ENCODE results near the gene AK6.

Gene AK6

DNA sequence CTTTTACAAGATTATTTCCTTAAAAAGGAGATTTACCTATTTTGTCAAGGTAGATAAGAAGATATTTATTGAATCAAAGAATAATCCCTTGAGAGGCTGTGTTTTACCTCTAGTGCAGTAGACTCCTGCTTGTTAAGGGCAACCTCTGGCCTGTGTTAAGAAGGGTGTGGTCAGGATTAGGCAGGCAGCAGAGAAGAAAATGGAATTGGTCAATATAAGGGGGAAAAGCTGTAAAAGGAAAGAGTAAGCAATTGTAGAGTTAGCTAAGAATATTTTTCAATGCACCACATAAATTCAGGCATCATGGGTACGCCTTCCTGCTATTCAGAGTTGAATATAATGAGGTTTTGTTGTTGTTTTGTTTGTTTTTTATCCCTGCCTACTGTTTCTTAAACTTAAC lies 43.0 kb downstream of the AK6 start:
- no peak for DNase-seq (ENCODE audit: low spot score in 2 of 2)
- Mint-ChIP-seq H3K36me3 (peaks cover 2% of the 10 kb centered on the region), H3K9me3 (no peaks in the 10 kb centered on the region), H3K27me3 (no peaks in the 10 kb centered on the region), H3K4me3 (no peak overlapping the region), H3K4me1 (peaks cover 2% of the 10 kb centered on the region), H3K27ac (peak overlapping the region; percentile 73)
- no peak for ATAC-seq (ENCODE audit: low read depth)

DNA sequence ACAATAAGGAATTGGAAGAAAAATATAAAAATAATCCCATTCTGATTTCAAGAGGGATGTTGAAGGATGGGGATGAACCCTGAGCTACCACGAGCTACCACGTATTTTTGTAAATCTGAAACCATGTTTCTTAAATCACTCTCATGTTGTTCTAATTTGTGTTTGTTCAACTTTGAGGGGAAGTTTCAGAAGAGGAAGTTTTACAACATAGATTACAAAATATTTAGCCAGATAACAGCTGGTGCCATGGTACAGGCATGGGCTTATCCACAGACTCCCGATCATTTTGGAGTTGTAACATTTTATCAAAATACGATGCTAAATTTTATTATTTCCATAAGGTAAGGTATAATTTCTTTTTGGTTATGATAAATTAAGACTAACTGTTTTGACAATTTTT lies 51.9 kb downstream of the AK6 start:
- DNase-seq (ENCODE audit: low spot score in 2 of 2) (no peak), ATAC-seq (ENCODE audit: low read depth) (no peak)
- peaks cover 17% of the 10 kb centered on the region for H3K36me3 Mint-ChIP-seq
- no peak overlapping the region for H3K4me3 Mint-ChIP-seq
- no peaks in the 10 kb centered on the region for H3K4me1 Mint-ChIP-seq
- no peaks in the 10 kb centered on the region for H3K27me3 Mint-ChIP-seq
- H3K27ac Mint-ChIP-seq, result no peak overlapping the region
- peaks cover 2% of the 10 kb centered on the region for H3K9me3 Mint-ChIP-seq

DNA sequence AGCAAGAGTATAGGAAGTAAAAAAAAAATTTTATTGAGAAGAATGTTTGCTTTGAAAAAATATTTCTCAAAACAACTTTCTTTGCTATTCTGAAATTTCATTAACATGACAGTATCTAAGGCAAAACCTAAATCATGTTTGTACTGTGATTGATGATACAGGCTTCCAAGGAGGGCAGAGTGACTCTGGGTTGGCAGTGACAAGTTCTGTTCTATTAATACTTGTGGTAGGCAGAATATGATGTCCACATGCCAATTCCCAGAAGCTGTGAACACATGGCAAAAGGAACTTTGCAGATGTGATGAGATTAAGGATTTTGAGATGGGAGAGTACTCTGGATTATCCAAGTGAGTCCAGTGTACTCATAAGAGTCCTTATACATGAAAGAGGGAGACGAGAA lies 53.3 kb downstream of the AK6 start:
- Mint-ChIP-seq H3K9me3 (peaks cover 2% of the 10 kb centered on the region), H3K36me3 (peaks cover 22% of the 10 kb centered on the region), H3K4me1 (no peaks in the 10 kb centered on the region), H3K4me3 (no peak overlapping the region), H3K27me3 (no peaks in the 10 kb centered on the region), H3K27ac (no peak overlapping the region)
- DNase-seq (ENCODE audit: low spot score in 2 of 2) (no peak), ATAC-seq (ENCODE audit: low read depth) (no peak)

DNA sequence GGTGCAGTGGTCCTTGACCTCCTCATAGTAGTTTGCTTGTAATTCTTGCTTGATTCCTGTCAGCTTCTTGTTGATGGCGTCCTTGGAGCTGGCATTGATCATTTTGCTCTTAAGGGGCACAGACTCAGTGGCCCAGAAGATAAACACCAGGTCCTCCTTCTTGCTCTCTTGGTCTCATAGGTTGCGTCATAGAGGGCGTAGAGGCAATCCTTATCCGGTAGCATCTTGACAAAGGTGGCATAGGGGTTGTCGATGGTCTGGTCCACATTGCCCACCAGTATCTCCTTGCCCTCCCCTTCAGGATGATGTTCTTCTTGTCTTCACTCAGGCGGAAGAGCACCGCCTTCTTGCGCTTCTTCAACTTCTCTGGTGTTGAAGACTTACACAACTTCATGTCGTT lies 55.9 kb downstream of the AK6 start:
- no peaks in the 10 kb centered on the region for H3K4me1 Mint-ChIP-seq
- H3K27me3 Mint-ChIP-seq, result no peaks in the 10 kb centered on the region
- H3K36me3 Mint-ChIP-seq, result peaks cover 36% of the 10 kb centered on the region
- H3K9me3 Mint-ChIP-seq, result peaks cover 6% of the 10 kb centered on the region
- H3K4me3 Mint-ChIP-seq, result no peak overlapping the region
- no peak overlapping the region for H3K27ac Mint-ChIP-seq
- ATAC-seq (ENCODE audit: low read depth) (no peak), DNase-seq (ENCODE audit: low spot score in 2 of 2) (no peak)

DNA sequence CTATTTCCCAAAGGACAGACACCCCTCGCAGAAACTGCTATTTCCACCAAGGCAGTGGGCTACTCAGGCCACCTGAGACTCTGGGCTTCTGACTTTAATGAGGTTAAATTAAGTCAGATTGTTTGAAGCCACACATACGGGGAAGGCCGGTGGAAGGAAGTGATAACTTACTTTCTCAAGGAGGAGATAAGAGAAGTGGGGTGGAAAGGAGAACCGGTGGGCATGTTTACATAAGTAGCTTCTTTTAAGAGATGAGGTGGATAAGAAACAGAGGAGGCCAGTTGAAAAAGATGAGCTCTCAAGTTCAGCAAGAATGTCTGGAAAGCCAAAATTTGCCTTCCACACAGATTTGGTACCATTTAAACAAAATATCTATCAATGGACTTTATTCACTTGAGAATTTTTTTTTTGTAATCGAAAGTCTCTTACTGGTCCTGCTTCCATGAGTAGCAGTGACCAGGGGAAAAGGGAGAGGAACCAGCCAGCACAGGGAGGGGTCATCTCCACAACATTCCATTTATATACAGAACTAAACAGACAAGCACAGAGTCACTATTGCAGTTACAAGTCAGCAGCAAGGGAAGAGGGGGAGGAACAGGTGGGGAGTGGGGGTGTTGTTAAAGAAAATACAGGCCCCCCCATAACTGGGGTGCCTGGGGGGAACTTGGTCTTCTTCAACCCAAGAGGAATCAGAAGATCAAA lies 56.7 kb downstream of the AK6 start:
- H3K4me1 Mint-ChIP-seq, result no peaks in the 10 kb centered on the region
- H3K36me3 Mint-ChIP-seq, result peaks cover 41% of the 10 kb centered on the region
- H3K27ac Mint-ChIP-seq, result peak overlapping the region; percentile 4
- no peak overlapping the region for H3K4me3 Mint-ChIP-seq
- H3K27me3 Mint-ChIP-seq, result no peaks in the 10 kb centered on the region
- ATAC-seq (ENCODE audit: low read depth) (no peak), DNase-seq (ENCODE audit: low spot score in 2 of 2) (no peak)
- peaks cover 7% of the 10 kb centered on the region for H3K9me3 Mint-ChIP-seq

DNA sequence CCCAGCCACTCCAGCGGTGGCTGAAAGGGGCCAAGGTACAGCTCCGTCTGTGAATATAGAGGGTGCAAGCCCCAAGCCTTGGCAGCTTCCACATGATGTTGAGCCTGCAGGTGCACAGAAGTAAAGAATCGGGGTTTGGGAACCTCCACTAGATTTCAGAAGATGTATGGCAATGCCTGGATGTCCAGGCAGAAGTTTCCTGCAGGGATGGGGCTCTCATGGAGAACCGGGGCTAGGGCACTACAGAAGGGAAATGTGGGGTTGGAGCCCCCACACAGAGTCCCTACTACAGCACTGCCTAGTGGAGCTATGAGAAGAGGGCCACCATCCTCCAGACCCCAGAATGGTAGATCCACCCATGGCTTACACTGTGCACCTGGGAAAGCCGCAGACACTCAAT lies 59.9 kb downstream of the AK6 start:
- H3K9me3 Mint-ChIP-seq, result peaks cover 4% of the 10 kb centered on the region
- H3K27me3 Mint-ChIP-seq, result no peaks in the 10 kb centered on the region
- H3K4me1 Mint-ChIP-seq, result no peaks in the 10 kb centered on the region
- no peak overlapping the region for H3K4me3 Mint-ChIP-seq
- ATAC-seq (ENCODE audit: low read depth) (no peak), DNase-seq (ENCODE audit: low spot score in 2 of 2) (no peak)
- peaks cover 49% of the 10 kb centered on the region for H3K36me3 Mint-ChIP-seq
- no peak overlapping the region for H3K27ac Mint-ChIP-seq

DNA sequence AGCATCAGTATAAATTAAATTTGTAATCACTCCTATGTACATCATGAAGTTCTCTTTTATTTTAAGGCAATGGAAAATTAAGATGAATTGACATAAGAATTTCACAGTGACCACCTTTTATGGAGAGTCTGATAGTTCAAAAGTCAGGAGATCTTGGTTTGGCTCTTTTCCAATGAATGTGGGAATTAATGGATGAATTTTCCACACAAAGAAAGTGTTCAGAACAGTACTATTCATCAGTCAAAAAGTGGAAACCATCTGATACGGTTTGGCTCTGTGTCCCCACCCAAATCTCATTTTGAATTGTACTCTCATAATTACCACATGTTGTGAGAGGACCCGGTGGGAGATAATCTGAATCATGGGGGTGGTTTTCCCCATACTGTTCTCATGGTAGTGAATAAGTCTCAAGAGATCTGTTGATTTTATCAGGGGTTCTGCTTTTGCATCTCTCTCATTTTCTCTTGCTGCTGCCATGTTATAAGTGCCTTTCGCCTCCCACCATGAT lies 61.2 kb downstream of the AK6 start:
- H3K4me3 Mint-ChIP-seq, result no peak overlapping the region
- no peaks in the 10 kb centered on the region for H3K27me3 Mint-ChIP-seq
- H3K9me3 Mint-ChIP-seq, result peaks cover 4% of the 10 kb centered on the region
- no peak for ATAC-seq (ENCODE audit: low read depth)
- DNase-seq (ENCODE audit: low spot score in 2 of 2), result no peak
- no peaks in the 10 kb centered on the region for H3K4me1 Mint-ChIP-seq
- no peak overlapping the region for H3K27ac Mint-ChIP-seq
- H3K36me3 Mint-ChIP-seq, result peaks cover 48% of the 10 kb centered on the region

DNA sequence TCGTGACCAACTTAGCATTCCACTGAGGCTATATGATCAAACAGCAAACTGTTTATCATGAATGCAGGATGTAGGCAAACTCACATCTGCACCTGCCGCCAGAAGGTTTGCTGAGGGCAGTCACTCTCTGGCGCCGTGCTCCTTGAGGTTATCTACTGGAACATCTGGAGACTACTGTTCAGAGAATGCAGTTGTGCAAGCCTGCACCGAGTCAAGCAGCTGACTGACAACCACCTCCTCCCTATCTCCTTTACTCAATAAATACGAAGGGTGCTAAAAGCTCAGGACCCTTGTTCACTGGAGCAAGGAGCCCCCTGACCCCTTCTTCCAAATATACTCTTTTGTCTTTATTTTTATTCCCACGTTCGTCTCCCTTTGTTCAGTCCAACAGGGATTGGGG lies 63.8 kb downstream of the AK6 start:
- Mint-ChIP-seq H3K4me3 (no peak overlapping the region), H3K27me3 (no peaks in the 10 kb centered on the region), H3K36me3 (peaks cover 37% of the 10 kb centered on the region), H3K4me1 (no peaks in the 10 kb centered on the region), H3K27ac (no peak overlapping the region), H3K9me3 (peaks cover 4% of the 10 kb centered on the region)
- no peak for ATAC-seq (ENCODE audit: low read depth)
- DNase-seq (ENCODE audit: low spot score in 2 of 2), result no peak

Data from memory B cell (primary cell).